ENCODE results near the gene TRMO. TPM values are rescaled to one million over a fixed set of nuclear protein-coding genes. Genes with fewer than 3 reads are reported as not detected.

Gene TRMO, protein sequence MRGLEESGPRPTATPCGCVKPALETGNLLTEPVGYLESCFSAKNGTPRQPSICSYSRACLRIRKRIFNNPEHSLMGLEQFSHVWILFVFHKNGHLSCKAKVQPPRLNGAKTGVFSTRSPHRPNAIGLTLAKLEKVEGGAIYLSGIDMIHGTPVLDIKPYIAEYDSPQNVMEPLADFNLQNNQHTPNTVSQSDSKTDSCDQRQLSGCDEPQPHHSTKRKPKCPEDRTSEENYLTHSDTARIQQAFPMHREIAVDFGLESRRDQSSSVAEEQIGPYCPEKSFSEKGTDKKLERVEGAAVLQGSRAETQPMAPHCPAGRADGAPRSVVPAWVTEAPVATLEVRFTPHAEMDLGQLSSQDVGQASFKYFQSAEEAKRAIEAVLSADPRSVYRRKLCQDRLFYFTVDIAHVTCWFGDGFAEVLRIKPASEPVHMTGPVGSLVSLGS
- 8.3 TPM for polyA plus RNA-seq (2013, experiment 1 of 2)
- 8.4 TPM for polyA plus RNA-seq (2013, experiment 2 of 2)

DNA sequence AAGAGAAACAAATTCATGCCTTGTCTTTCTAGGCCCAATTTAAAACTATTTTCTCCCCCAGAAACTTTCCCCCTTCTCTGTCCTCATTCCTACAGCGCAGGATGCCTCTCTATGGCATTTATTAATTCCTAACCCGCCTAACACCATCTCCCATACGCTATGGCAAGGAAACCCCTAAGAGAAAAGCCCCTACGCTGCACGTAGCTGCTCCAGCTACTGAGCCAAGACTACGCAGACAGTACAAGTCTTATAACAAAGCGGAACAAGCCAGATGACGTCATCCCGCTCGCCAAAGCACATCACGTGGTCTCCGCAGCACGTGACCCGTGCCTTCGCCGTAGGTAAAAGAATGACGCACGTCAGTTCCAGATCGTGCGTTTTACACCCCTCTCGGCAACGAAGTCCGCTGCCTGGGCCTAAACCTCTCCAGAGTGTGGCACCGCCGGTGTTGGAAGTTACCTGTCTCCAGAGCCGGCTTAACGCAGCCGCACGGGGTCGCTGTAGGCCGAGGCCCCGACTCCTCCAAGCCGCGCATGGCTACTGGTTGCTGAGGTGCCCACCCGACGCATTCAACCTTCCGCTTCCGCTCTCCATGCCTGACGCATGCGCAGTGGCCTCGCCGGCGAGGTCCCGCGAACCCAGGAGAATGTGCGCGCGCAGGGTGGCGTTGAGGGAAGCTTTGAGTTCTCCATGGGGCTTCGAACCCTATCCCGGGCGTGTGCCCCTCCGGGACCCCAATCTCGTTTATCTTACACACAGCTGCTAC, at the start of gene TRMO:
Gene TRMO (minus strand): TSS at position 542 of the 766 bp plus-strand sequence. CDS start 7 bp downstream, at position 535.
- Histone ChIP-seq H3K79me1 (ENCODE audit: low read length) (no peaks in the 10 kb centered on the region), H3K56ac (ENCODE audit: low read length) (peak within 1 kb of the TSS; percentile 86), H4K8ac (ENCODE audit: low read depth, low read length) (no peak within 1 kb of the TSS), H3K27ac (ENCODE audit: low read depth, low read length) (peak within 1 kb of the TSS; percentile 65), H3K4me2 (ENCODE audit: low read length) (peak within 1 kb of the TSS; percentile 96), H3K4ac (ENCODE audit: low read depth, low read length) (no peak within 1 kb of the TSS), H3K27me3 (ENCODE audit: insufficient read depth, low read length, poor library complexity) (no peaks in the 10 kb centered on the region), H3K9ac (ENCODE audit: low read length) (peak within 1 kb of the TSS; percentile 74), H2BK120ac (ENCODE audit: low read depth, low read length) (no peak within 1 kb of the TSS), H3K23ac (ENCODE audit: low read length) (no peak within 1 kb of the TSS), H4K5ac (ENCODE audit: low read length) (no peak within 1 kb of the TSS), H3K4me3 (ENCODE audit: low read length) (peak within 1 kb of the TSS; percentile 59), H3K4me1 (ENCODE audit: control insufficient read depth, low read depth, low read length) (no peaks in the 10 kb centered on the region), H3K18ac (ENCODE audit: low read length) (peak within 1 kb of the TSS; percentile 70), H2BK5ac (ENCODE audit: low read length) (peak within 1 kb of the TSS; percentile 40), H2AK5ac (ENCODE audit: low read length) (no peak within 1 kb of the TSS), H2BK15ac (replicated peaks; ENCODE audit: low read depth) (no peak within 1 kb of the TSS), H3K36me3 (ENCODE audit: control insufficient read depth, insufficient read depth, low read length) (no peaks in the 10 kb centered on the region), H3K79me2 (ENCODE audit: control insufficient read depth, insufficient read depth, low read length) (no peaks in the 10 kb centered on the region)
- DNase-seq = peak; percentile 98
- no CpG with 5 or more reads among the region's 54 CpGs for WGBS (ENCODE audit: extremely low coverage, insufficient coverage, low lambda C conversion rate)

DNA sequence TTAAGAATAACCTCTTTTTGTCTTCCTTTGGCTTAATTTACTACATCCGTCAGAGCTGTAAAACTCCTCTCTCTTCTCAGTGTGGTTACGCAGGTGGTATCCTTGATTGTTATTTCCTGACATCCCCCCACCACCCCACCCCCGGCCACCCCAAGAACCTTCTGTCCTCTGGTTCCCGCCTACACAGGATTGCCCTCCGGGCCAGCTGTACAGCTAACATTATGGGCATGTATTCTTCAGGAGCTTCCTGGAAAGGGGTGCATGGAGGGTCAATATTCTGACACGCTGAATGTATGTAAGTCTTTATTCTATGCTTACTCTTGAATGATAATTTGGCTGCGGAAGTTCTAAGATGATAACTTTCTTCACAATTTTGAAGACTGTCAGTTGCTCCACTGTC, 47.9 kb upstream of the TRMO start:
- H3K79me2 ChIP-seq (ENCODE audit: control insufficient read depth, insufficient read depth, low read length) = no peaks in the 10 kb centered on the region
- no peaks in the 10 kb centered on the region for H3K36me3 ChIP-seq (ENCODE audit: control insufficient read depth, insufficient read depth, low read length)
- no peak overlapping the region for H3K18ac ChIP-seq (ENCODE audit: low read length)
- no peak overlapping the region for H3K4me3 ChIP-seq (ENCODE audit: low read length)
- no peak for DNase-seq
- no peak overlapping the region for H4K8ac ChIP-seq (ENCODE audit: low read depth, low read length)
- no peak overlapping the region for H3K56ac ChIP-seq (ENCODE audit: low read length)
- no peak overlapping the region for H3K27ac ChIP-seq (ENCODE audit: low read depth, low read length)
- no peak overlapping the region for H2BK120ac ChIP-seq (ENCODE audit: low read depth, low read length)
- H2BK5ac ChIP-seq (ENCODE audit: low read length) = no peak overlapping the region
- no peak overlapping the region for H3K4me2 ChIP-seq (ENCODE audit: low read length)
- H2BK15ac ChIP-seq (replicated peaks; ENCODE audit: low read depth) = no peak overlapping the region
- H2AK5ac ChIP-seq (ENCODE audit: low read length) = no peak overlapping the region
- H3K27me3 ChIP-seq (ENCODE audit: insufficient read depth, low read length, poor library complexity) = no peaks in the 10 kb centered on the region
- H3K9ac ChIP-seq (ENCODE audit: low read length) = no peak overlapping the region
- H3K4ac ChIP-seq (ENCODE audit: low read depth, low read length) = no peak overlapping the region
- H3K79me1 ChIP-seq (ENCODE audit: low read length) = no peaks in the 10 kb centered on the region
- no CpG with 5 or more reads among the region's 7 CpGs for WGBS (ENCODE audit: extremely low coverage, insufficient coverage, low lambda C conversion rate)
- no peak overlapping the region for H4K5ac ChIP-seq (ENCODE audit: low read length)
- H3K4me1 ChIP-seq (ENCODE audit: control insufficient read depth, low read depth, low read length) = no peaks in the 10 kb centered on the region
- H3K23ac ChIP-seq (ENCODE audit: low read length) = no peak overlapping the region

DNA sequence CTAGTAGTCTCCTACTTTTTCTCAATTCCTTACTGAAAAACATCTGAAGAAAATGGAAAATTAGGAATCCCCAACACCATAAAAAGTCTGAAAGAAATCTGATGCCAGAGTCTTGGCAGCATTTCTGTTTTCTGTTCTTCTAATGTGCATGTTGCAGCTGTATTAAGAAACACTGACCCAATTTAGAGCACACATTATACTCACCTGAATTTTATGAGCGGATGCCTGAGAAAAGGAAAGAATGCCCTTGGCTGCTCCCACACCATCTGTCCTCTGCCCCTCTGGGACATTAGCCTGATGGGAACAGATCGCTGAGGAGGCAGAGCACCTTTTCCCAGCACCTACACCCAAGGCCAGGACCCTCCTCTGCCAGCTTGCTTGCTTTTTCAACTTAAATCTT, 46.7 kb upstream of the TRMO start:
- Histone ChIP-seq H3K4ac (ENCODE audit: low read depth, low read length) (no peak overlapping the region), H4K5ac (ENCODE audit: low read length) (no peak overlapping the region), H4K8ac (ENCODE audit: low read depth, low read length) (no peak overlapping the region), H2BK5ac (ENCODE audit: low read length) (no peak overlapping the region), H3K79me2 (ENCODE audit: control insufficient read depth, insufficient read depth, low read length) (no peaks in the 10 kb centered on the region), H3K56ac (ENCODE audit: low read length) (no peak overlapping the region), H3K79me1 (ENCODE audit: low read length) (no peaks in the 10 kb centered on the region), H3K36me3 (ENCODE audit: control insufficient read depth, insufficient read depth, low read length) (no peaks in the 10 kb centered on the region), H3K18ac (ENCODE audit: low read length) (no peak overlapping the region), H3K4me3 (ENCODE audit: low read length) (no peak overlapping the region), H3K9ac (ENCODE audit: low read length) (no peak overlapping the region), H2AK5ac (ENCODE audit: low read length) (no peak overlapping the region), H3K27me3 (ENCODE audit: insufficient read depth, low read length, poor library complexity) (no peaks in the 10 kb centered on the region), H2BK120ac (ENCODE audit: low read depth, low read length) (no peak overlapping the region), H3K23ac (ENCODE audit: low read length) (no peak overlapping the region), H3K27ac (ENCODE audit: low read depth, low read length) (no peak overlapping the region), H3K4me2 (ENCODE audit: low read length) (no peak overlapping the region), H2BK15ac (replicated peaks; ENCODE audit: low read depth) (no peak overlapping the region), H3K4me1 (ENCODE audit: control insufficient read depth, low read depth, low read length) (no peaks in the 10 kb centered on the region)
- DNase-seq = no peak
- no CpG with 5 or more reads among the region's 2 CpGs for WGBS (ENCODE audit: extremely low coverage, insufficient coverage, low lambda C conversion rate)

DNA sequence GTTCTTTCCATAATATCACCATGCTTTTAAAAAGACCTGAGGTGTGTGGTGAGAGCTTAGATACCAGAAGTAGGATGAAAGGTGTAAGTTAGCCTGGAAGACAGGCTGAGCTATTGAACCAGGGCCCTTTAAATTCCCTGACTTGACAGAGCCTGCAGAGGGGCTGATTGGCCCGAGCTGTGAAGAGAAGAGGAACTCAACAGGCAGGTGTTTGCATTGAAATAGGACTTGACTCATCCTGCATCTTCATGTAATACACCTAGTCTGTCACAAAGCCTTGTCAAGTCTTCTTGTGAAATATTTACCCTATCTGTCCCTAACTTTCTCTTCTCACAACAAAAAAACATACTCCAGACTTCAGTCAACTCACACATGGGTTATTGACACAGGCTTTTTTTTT, 44.2 kb upstream of the TRMO start:
- Histone ChIP-seq H3K4ac (ENCODE audit: low read depth, low read length) (no peak overlapping the region), H4K8ac (ENCODE audit: low read depth, low read length) (no peak overlapping the region), H3K4me2 (ENCODE audit: low read length) (no peak overlapping the region), H3K9ac (ENCODE audit: low read length) (no peak overlapping the region), H2BK5ac (ENCODE audit: low read length) (no peak overlapping the region), H3K27me3 (ENCODE audit: insufficient read depth, low read length, poor library complexity) (no peaks in the 10 kb centered on the region), H3K4me3 (ENCODE audit: low read length) (no peak overlapping the region), H3K23ac (ENCODE audit: low read length) (no peak overlapping the region), H3K79me2 (ENCODE audit: control insufficient read depth, insufficient read depth, low read length) (no peaks in the 10 kb centered on the region), H3K4me1 (ENCODE audit: control insufficient read depth, low read depth, low read length) (no peaks in the 10 kb centered on the region), H3K56ac (ENCODE audit: low read length) (no peak overlapping the region), H2AK5ac (ENCODE audit: low read length) (no peak overlapping the region), H3K18ac (ENCODE audit: low read length) (no peak overlapping the region), H3K27ac (ENCODE audit: low read depth, low read length) (no peak overlapping the region), H2BK15ac (replicated peaks; ENCODE audit: low read depth) (no peak overlapping the region), H4K5ac (ENCODE audit: low read length) (no peak overlapping the region), H3K36me3 (ENCODE audit: control insufficient read depth, insufficient read depth, low read length) (no peaks in the 10 kb centered on the region), H2BK120ac (ENCODE audit: low read depth, low read length) (no peak overlapping the region), H3K79me1 (ENCODE audit: low read length) (no peaks in the 10 kb centered on the region)
- no CpG with 5 or more reads among the region's 1 CpG for WGBS (ENCODE audit: extremely low coverage, insufficient coverage, low lambda C conversion rate)
- no peak for DNase-seq

DNA sequence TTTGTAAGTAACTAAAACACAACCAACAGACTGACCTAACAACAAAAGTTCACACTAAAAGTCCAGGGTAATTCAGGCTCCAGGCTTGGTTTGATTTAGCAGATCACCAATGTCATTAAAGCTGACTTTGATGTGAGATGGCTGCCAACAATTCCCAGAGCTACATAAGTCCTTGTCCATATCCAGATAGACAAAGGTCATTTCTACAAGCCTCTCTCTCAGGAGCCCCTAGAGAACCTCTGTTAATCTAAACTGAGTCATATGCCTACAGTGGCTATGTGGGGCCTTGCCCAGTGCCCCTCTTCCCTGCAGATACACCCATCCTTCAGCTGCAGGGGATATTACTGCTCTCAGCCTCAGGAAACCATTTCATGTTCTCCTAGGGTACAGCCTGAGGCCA, 42.6 kb upstream of the TRMO start:
- H4K5ac ChIP-seq (ENCODE audit: low read length) = no peak overlapping the region
- no peaks in the 10 kb centered on the region for H3K79me1 ChIP-seq (ENCODE audit: low read length)
- H3K56ac ChIP-seq (ENCODE audit: low read length) = no peak overlapping the region
- H3K18ac ChIP-seq (ENCODE audit: low read length) = no peak overlapping the region
- H3K23ac ChIP-seq (ENCODE audit: low read length) = no peak overlapping the region
- no peak overlapping the region for H3K4ac ChIP-seq (ENCODE audit: low read depth, low read length)
- H3K27me3 ChIP-seq (ENCODE audit: insufficient read depth, low read length, poor library complexity) = no peaks in the 10 kb centered on the region
- no peak for DNase-seq
- no peak overlapping the region for H3K4me3 ChIP-seq (ENCODE audit: low read length)
- no peak overlapping the region for H3K27ac ChIP-seq (ENCODE audit: low read depth, low read length)
- H2AK5ac ChIP-seq (ENCODE audit: low read length) = no peak overlapping the region
- no peak overlapping the region for H2BK120ac ChIP-seq (ENCODE audit: low read depth, low read length)
- no peaks in the 10 kb centered on the region for H3K79me2 ChIP-seq (ENCODE audit: control insufficient read depth, insufficient read depth, low read length)
- no peak overlapping the region for H2BK5ac ChIP-seq (ENCODE audit: low read length)
- H3K4me1 ChIP-seq (ENCODE audit: control insufficient read depth, low read depth, low read length) = no peaks in the 10 kb centered on the region
- no peak overlapping the region for H3K4me2 ChIP-seq (ENCODE audit: low read length)
- H4K8ac ChIP-seq (ENCODE audit: low read depth, low read length) = no peak overlapping the region
- H3K9ac ChIP-seq (ENCODE audit: low read length) = no peak overlapping the region
- no peak overlapping the region for H2BK15ac ChIP-seq (replicated peaks; ENCODE audit: low read depth)
- H3K36me3 ChIP-seq (ENCODE audit: control insufficient read depth, insufficient read depth, low read length) = no peaks in the 10 kb centered on the region
